NCI-H2227 treated with DMSO at 0.1 percent for 48 hours (cell line): ENCODE data around the gene MFAP1.
"Not testable (repeated sequence)": the region's sequence is repeated elsewhere in the genome, so short reads cannot be mapped to it uniquely, and the experiment has no call there.

Experiments
- DNase-seq: peaks from one replicate; lab custom pipeline; 2025; lab: John Stamatoyannopoulos, UW

Gene MFAP1

GRCh38 chr15:43821505-43821904, 3.0 kb downstream of the MFAP1 start:
- no peak for DNase-seq

- not testable (repeated sequence) for DNase-seq
Measured at GRCh38 chr15:43815064-43815463, 9.4 kb downstream of the MFAP1 start.

- DNase-seq, result no peak
Measured at GRCh38 chr15:43808960-43809678, 15.4 kb downstream of the MFAP1 start.

- DNase-seq, result no peak
Measured at GRCh38 chr15:43808435-43808950, 16.0 kb downstream of the MFAP1 start.

GRCh38 chr15:43802676-43803075, 21.8 kb downstream of the MFAP1 start:
- not testable (repeated sequence) for DNase-seq

GRCh38 chr15:43800286-43801141, 24.0 kb downstream of the MFAP1 start, which contains the start of gene HYPK:
HYPK (plus strand) TSS chr15:43800599; CDS start chr15:43800623, 24 bp downstream.
- peak; percentile 74 for DNase-seq

- DNase-seq, result no peak
Measured at GRCh38 chr15:43799945-43800285, 24.6 kb downstream of the MFAP1 start, which contains the start of gene SERINC4. SERINC4 (minus strand) TSS chr15:43800220; CDS start chr15:43799986, 234 bp downstream.

GRCh38 chr15:43799209-43799944, 25.1 kb downstream of the MFAP1 start:
- DNase-seq, result no peak

- DNase-seq, result no peak
Measured at GRCh38 chr15:43796566-43796965, 27.9 kb downstream of the MFAP1 start.

GRCh38 chr15:43795997-43796396, 28.5 kb downstream of the MFAP1 start:
- no peak for DNase-seq

GRCh38 chr15:43795197-43795596, 29.3 kb downstream of the MFAP1 start:
- DNase-seq, result no peak

GRCh38 chr15:43794269-43795037, 30.0 kb downstream of the MFAP1 start:
- DNase-seq, result no peak

- no peak for DNase-seq
Measured at GRCh38 chr15:43793647-43794046, 30.8 kb downstream of the MFAP1 start.

- no peak for DNase-seq
Measured at GRCh38 chr15:43792761-43793476, 31.6 kb downstream of the MFAP1 start.

GRCh38 chr15:43791993-43792760, 32.3 kb downstream of the MFAP1 start, which contains the start of gene SERF2:
SERF2 (plus strand) TSS chr15:43792320; CDS start chr15:43792377, 57 bp downstream.
- peak; percentile 92 for DNase-seq

GRCh38 chr15:43789409-43789808, 35.1 kb downstream of the MFAP1 start:
- no peak for DNase-seq

GRCh38 chr15:43779016-43779415, 45.5 kb downstream of the MFAP1 start:
- no peak for DNase-seq

GRCh38 chr15:43777267-43777914, 47.1 kb downstream of the MFAP1 start:
- DNase-seq, result peak; percentile 63

GRCh38 chr15:43776718-43777266, 47.7 kb downstream of the MFAP1 start, which contains the start of gene ELL3:
ELL3 (minus strand) TSS chr15:43776966; CDS start chr15:43776901, 65 bp downstream.
- DNase-seq, result peak; percentile 63
